GM12865 (cell line): ENCODE results near the gene MCEMP1.
A peak's percentile ranks its signal among the peaks of the same experiment; 100 is the strongest.
"Not testable (repeated sequence)": the region's sequence is repeated elsewhere in the genome, so short reads cannot be mapped to it uniquely, and the experiment has no call there.

Experiments
- DNase-seq: peaks from one replicate; pipeline ENCODE4 v3.0.0; 2010; ENCODE audit warnings: low read depth
- H3K4me3 ChIP-seq: 2 replicates; pipeline ENCODE4 v1.5.1; 2011; ENCODE audit warnings: mild to moderate bottlenecking, low read depth, low read length, control low read depth
- CTCF ChIP-seq: IDR thresholded peaks from 2 replicates; pipeline ENCODE4 v1.5.1; 2011; ENCODE audit warnings: low read length, control low read depth, low read depth, inconsistent platforms; ENCODE audit not compliant: insufficient read depth; ENCODE audit errors: missing control alignments

MCEMP1 gene

GRCh38 chr19:7639863-7640348 lies 37.0 kb upstream of the MCEMP1 start:
- no peak overlapping the region for H3K4me3 ChIP-seq
- no peak for TF ChIP-seq CTCF
- DNase-seq, result no peak

GRCh38 chr19:7640803-7641202 lies 36.1 kb upstream of the MCEMP1 start:
- no peak for TF ChIP-seq CTCF
- H3K4me3 ChIP-seq, result no peak overlapping the region
- DNase-seq, result no peak

GRCh38 chr19:7641290-7642276 lies 35.3 kb upstream of the MCEMP1 start:
- no peak overlapping the region for H3K4me3 ChIP-seq
- DNase-seq, result no peak
- no peak for TF ChIP-seq CTCF

GRCh38 chr19:7642295-7643030 lies 34.4 kb upstream of the MCEMP1 start:
- no peak for DNase-seq
- no peak overlapping the region for H3K4me3 ChIP-seq
- TF ChIP-seq CTCF, result no peak

GRCh38 chr19:7643031-7643415 lies 33.9 kb upstream of the MCEMP1 start:
- no peak for TF ChIP-seq CTCF
- H3K4me3 ChIP-seq, result no peak overlapping the region
- DNase-seq, result no peak

GRCh38 chr19:7643629-7644549 lies 33.0 kb upstream of the MCEMP1 start:
- not testable (repeated sequence) for H3K4me3 ChIP-seq
- DNase-seq, result peak; percentile 70
